GM12878 (cell line): ENCODE measurements around the gene FBXL22.

Experiments used
- ATF3 ChIP-seq: IDR thresholded peaks from 2 replicates; pipeline ENCODE4 v1.6.1; 2011; ENCODE audit warnings: low read depth, mild to moderate bottlenecking, low read length, moderate library complexity, borderline replicate concordance; ENCODE audit errors: extremely low read depth
- CTCF ChIP-seq, 3 experiments: IDR thresholded peaks in 2 of 3; conservative IDR thresholded peaks in 1 of 3; 2 replicates each; pipeline ENCODE4 v1.5.1; 2011; ENCODE audit warnings: low read depth in 3 of 3, low read length in 3 of 3, mild to moderate bottlenecking in 3 of 3, control low read depth in 2 of 3, moderate library complexity in 2 of 3, inconsistent platforms in 1 of 3, mixed read lengths in 1 of 3; ENCODE audit not compliant: control insufficient read depth in 2 of 3, insufficient read depth in 1 of 3; ENCODE audit errors: extremely low read depth in 1 of 3
- SREBF2 ChIP-seq: IDR thresholded peaks from 2 replicates; pipeline ENCODE4 v1.6.1; 2012; ENCODE audit warnings: mild to moderate bottlenecking, low read length
- ZBTB11 ChIP-seq: fragments of 450-650 bp; formaldehyde crosslinking; IDR thresholded peaks from 2 replicates; pipeline ENCODE4 v1.5.0; 2022; ENCODE audit warnings: mild to moderate bottlenecking, missing genetic modification characterization

DNA sequence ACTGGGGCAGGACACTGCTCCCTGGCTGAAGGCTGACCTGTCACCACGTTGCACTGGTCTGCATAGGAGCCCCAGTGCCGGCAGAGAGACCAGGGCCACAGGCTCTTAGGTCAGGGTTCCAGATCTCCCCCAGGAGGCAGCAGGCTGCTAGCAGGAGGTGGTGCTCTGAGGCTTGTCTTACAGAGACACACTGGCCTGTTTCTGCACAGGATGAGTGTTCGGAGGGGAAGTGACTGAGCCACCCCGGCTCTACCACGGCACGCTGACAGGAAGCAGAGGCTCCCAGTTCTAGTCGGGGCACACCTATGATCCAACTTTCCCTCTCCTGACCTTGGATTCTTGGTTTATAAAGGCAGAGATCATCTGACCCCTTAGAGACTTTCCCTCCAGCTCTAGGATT, 8.6 kb downstream of the FBXL22 start:
- TF ChIP-seq ZBTB11 (CRISPR knock-in tag) (no peak), ATF3 (no peak), SREBF2 (no peak), CTCF (IDR thresholded peaks at IDR 0.05 in 2 of 3, conservative IDR thresholded peaks at IDR 0.05 in 1 of 3; ENCODE audit: control insufficient read depth in 2 of 3, extremely low read depth in 1 of 3, insufficient read depth in 1 of 3, low read depth in 3 of 3, low read length in 3 of 3) (no peak)
